ENCODE data around the gene CRHR2.
A peak's percentile ranks its signal among the peaks of the same experiment; 100 is the strongest.

The CRHR2 gene

GRCh38 chr7:30627026-30627425, 55.2 kb downstream of the CRHR2 start:
- H3K27ac Mint-ChIP-seq, result peak overlapping the region; percentile 58
- H3K36me3 Mint-ChIP-seq (ENCODE audit: low read depth), result peaks cover 70% of the 10 kb centered on the region
- DNase-seq (ENCODE audit: low spot score), result no peak

GRCh38 chr7:30625283-30625682, 57.0 kb downstream of the CRHR2 start:
- no peaks in the 10 kb centered on the region for H3K9me3 Mint-ChIP-seq
- peaks cover 15% of the 10 kb centered on the region for H3K4me1 Mint-ChIP-seq (ENCODE audit: low read depth)
- peaks cover 69% of the 10 kb centered on the region for H3K36me3 Mint-ChIP-seq (ENCODE audit: low read depth)
- no peak overlapping the region for H3K4me3 Mint-ChIP-seq
- H3K27me3 Mint-ChIP-seq (ENCODE audit: low read depth), result no peaks in the 10 kb centered on the region
- no peak for DNase-seq (ENCODE audit: low spot score)
- peak overlapping the region; percentile 4 for H3K27ac Mint-ChIP-seq

More at GRCh38 chr7:30627026-30627425, 55.2 kb downstream of the CRHR2 start:
- Mint-ChIP-seq H3K4me1 (ENCODE audit: low read depth) (peaks cover 10% of the 10 kb centered on the region), H3K4me3 (no peak overlapping the region), H3K9me3 (no peaks in the 10 kb centered on the region), H3K27me3 (ENCODE audit: low read depth) (no peaks in the 10 kb centered on the region)

- no peaks in the 10 kb centered on the region for H3K27me3 Mint-ChIP-seq (ENCODE audit: low read depth)
These were observed 63.3 kb downstream of the CRHR2 start for GRCh38 chr7:30618961-30619360.

GRCh38 chr7:30618080-30618676, 64.1 kb downstream of the CRHR2 start:
- no peak for DNase-seq (ENCODE audit: low spot score)
- Mint-ChIP-seq H3K36me3 (ENCODE audit: low read depth) (peaks cover 68% of the 10 kb centered on the region), H3K9me3 (no peaks in the 10 kb centered on the region), H3K27me3 (ENCODE audit: low read depth) (no peaks in the 10 kb centered on the region), H3K4me1 (ENCODE audit: low read depth) (peaks cover 12% of the 10 kb centered on the region), H3K4me3 (no peak overlapping the region), H3K27ac (no peak overlapping the region)

More at GRCh38 chr7:30618961-30619360, 63.3 kb downstream of the CRHR2 start:
- DNase-seq (ENCODE audit: low spot score), result no peak
- H3K36me3 Mint-ChIP-seq (ENCODE audit: low read depth), result peaks cover 67% of the 10 kb centered on the region
- no peak overlapping the region for H3K27ac Mint-ChIP-seq
- H3K4me1 Mint-ChIP-seq (ENCODE audit: low read depth), result peaks cover 8% of the 10 kb centered on the region
- no peak overlapping the region for H3K4me3 Mint-ChIP-seq
- no peaks in the 10 kb centered on the region for H3K9me3 Mint-ChIP-seq

DNA sequence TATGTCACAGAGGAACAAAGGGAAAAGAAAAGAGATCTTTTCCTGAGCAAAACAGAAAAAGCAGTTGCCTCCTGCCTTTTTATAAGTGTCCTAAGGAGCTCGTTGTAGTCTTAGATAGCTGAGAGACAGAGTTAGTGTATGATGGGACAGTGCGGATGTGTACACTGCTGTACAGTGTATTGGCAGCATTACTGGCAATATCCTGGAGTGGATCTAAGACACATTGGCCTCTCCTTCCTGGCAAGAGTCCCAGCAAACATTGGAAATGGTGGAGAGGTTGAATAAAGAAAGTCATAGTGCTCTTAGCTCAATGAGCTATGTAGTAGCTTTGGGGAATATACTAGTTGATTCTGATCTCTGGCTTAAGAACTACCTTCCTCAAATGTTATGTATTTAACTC, 64.9 kb downstream of the CRHR2 start:
- H3K27ac Mint-ChIP-seq, result peak overlapping the region; percentile 14
- no peak for DNase-seq (ENCODE audit: low spot score)
- H3K27me3 Mint-ChIP-seq (ENCODE audit: low read depth), result no peaks in the 10 kb centered on the region
- H3K9me3 Mint-ChIP-seq, result no peaks in the 10 kb centered on the region
- peaks cover 19% of the 10 kb centered on the region for H3K4me1 Mint-ChIP-seq (ENCODE audit: low read depth)
- peaks cover 72% of the 10 kb centered on the region for H3K36me3 Mint-ChIP-seq (ENCODE audit: low read depth)
- no peak overlapping the region for H3K4me3 Mint-ChIP-seq

DNA sequence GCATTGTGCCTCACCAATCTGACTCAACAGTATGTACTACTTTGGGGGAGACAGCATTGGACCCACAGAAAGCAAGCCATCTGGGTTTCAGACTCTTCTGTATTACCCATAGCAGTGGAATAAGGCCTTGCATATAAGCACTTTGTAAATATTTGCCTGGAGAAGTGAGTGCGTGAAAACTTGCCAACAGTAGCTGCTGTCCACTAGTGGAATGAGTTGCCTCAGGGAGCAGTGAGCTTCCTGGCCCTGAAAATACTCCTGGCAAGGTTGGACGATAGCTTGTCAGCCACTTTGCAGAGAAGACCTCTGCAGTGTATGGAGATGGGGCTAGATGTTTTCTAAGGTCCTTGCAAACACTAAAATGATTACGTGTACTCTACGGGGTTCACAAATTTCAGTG, 65.9 kb downstream of the CRHR2 start:
- no peak overlapping the region for H3K27ac Mint-ChIP-seq
- H3K36me3 Mint-ChIP-seq (ENCODE audit: low read depth), result peaks cover 69% of the 10 kb centered on the region
- H3K4me3 Mint-ChIP-seq, result no peak overlapping the region

GRCh38 chr7:30613366-30614325, 68.6 kb downstream of the CRHR2 start:
- Mint-ChIP-seq H3K9me3 (no peaks in the 10 kb centered on the region), H3K4me3 (no peak overlapping the region), H3K27ac (peak overlapping the region; percentile 26), H3K4me1 (ENCODE audit: low read depth) (peaks cover 28% of the 10 kb centered on the region), H3K27me3 (ENCODE audit: low read depth) (no peaks in the 10 kb centered on the region), H3K36me3 (ENCODE audit: low read depth) (peaks cover 83% of the 10 kb centered on the region)
- no peak for DNase-seq (ENCODE audit: low spot score)

More for the DNA sequence above, 65.9 kb downstream of the CRHR2 start:
- Mint-ChIP-seq H3K27me3 (ENCODE audit: low read depth) (no peaks in the 10 kb centered on the region), H3K4me1 (ENCODE audit: low read depth) (peaks cover 18% of the 10 kb centered on the region), H3K9me3 (no peaks in the 10 kb centered on the region)
- DNase-seq (ENCODE audit: low spot score), result no peak

DNA sequence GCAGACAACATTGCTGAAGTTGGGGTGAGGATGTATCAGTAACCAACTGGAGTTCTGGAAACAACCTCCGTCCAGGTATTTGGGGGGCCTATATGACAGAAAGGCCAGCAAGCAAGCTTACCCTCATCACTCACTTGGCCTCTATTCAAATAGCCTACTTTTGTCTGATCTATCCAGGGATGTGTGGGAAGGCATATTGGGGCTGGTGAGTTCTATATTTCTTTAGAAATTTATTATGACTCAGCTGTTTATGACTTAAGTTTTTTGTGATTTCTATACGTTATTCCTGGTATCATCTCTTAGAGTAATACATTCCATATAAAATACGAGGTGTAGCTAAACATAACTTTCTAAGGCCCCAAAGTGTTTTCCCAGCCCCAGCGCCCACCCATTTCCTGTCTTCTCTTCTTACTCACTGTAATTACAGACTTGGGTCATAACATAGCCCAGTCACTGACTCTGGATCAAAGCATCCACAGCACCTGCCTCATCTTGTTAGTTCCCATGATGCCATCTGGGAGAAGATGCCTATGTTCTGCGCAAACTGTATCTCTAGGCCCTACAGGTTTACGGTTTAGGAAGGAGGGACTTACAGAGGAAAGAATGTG, 69.5 kb downstream of the CRHR2 start:
- DNase-seq (ENCODE audit: low spot score), result peak; percentile 33
- Mint-ChIP-seq H3K9me3 (no peaks in the 10 kb centered on the region), H3K4me1 (ENCODE audit: low read depth) (peaks cover 33% of the 10 kb centered on the region), H3K4me3 (no peak overlapping the region), H3K36me3 (ENCODE audit: low read depth) (peaks cover 84% of the 10 kb centered on the region), H3K27me3 (ENCODE audit: low read depth) (no peaks in the 10 kb centered on the region), H3K27ac (peak overlapping the region; percentile 61)

- Mint-ChIP-seq H3K27me3 (ENCODE audit: low read depth) (no peaks in the 10 kb centered on the region), H3K4me3 (no peak overlapping the region), H3K9me3 (no peaks in the 10 kb centered on the region), H3K27ac (no peak overlapping the region), H3K36me3 (ENCODE audit: low read depth) (peaks cover 74% of the 10 kb centered on the region), H3K4me1 (ENCODE audit: low read depth) (peaks cover 28% of the 10 kb centered on the region)
- DNase-seq (ENCODE audit: low spot score), result no peak
These were observed 76.4 kb downstream of the CRHR2 start for GRCh38 chr7:30605832-30606231.

DNA sequence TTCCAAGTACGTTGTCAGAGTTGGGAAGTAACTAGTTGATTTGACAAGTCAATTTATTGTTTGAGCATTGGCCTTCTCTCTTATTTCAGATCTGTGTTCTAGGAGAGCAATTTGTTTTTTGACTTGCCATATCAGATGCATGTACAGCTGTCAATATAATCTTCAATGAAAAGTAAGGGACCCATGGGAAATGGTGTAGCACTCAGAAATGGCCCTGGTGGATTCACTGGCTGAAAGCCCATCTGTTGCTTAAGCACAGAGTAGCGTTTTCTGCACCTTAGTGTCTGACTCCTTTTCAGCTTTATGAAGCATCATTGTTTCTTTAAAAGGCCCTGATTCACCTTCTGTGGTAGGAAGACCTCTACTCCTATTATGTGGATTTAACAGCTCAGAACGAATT, 77.4 kb downstream of the CRHR2 start:
- H3K27me3 Mint-ChIP-seq (ENCODE audit: low read depth), result no peaks in the 10 kb centered on the region
- DNase-seq (ENCODE audit: low spot score), result no peak
- peaks cover 77% of the 10 kb centered on the region for H3K36me3 Mint-ChIP-seq (ENCODE audit: low read depth)
- H3K27ac Mint-ChIP-seq, result no peak overlapping the region
- H3K4me3 Mint-ChIP-seq, result no peak overlapping the region
- peaks cover 24% of the 10 kb centered on the region for H3K4me1 Mint-ChIP-seq (ENCODE audit: low read depth)
- H3K9me3 Mint-ChIP-seq, result no peaks in the 10 kb centered on the region

Data from T-helper 2 cell treated with Interferon-gamma antibody and Interleukin-4, amounts not matched to agents 5 μg/mL and 100 μg/mL, for 36 hours (primary cell).